H9 (cell line): Measurements from ENCODE around the gene RERE. TPM values are rescaled to one million over a fixed set of nuclear protein-coding genes. Genes with fewer than 3 reads are reported as not detected.

ENCODE experiments used
- DNase-seq: peaks from one replicate; pipeline ENCODE4 v3.0.0-alpha.2; 2017
- H2AFZ ChIP-seq: one replicate; pipeline ENCODE4 v1.6.1; 2013; ENCODE audit warnings: mild to moderate bottlenecking, low read length, control low read depth, moderate library complexity
- H2AK5ac ChIP-seq: 2 replicates; pipeline ENCODE4 v1.6.1; 2013; ENCODE audit warnings: low read length, control low read depth, mixed read lengths; ENCODE audit not compliant: insufficient read length
- H2BK120ac ChIP-seq: one replicate; pipeline ENCODE4 v1.6.1; 2013; ENCODE audit warnings: low read depth, mild to moderate bottlenecking, low read length, control low read depth, inconsistent platforms; ENCODE audit not compliant: poor library complexity, severe bottlenecking
- H2BK12ac ChIP-seq: 2 replicates; pipeline ENCODE4 v1.6.1; 2013; ENCODE audit warnings: low read length, control low read depth, mixed read lengths, low read depth; ENCODE audit not compliant: insufficient read length
- H2BK15ac ChIP-seq: 2 replicates; pipeline ENCODE4 v1.6.1; 2013; ENCODE audit warnings: low read depth, low read length, control low read depth
- H2BK20ac ChIP-seq: one replicate; pipeline ENCODE4 v1.6.1; 2013; ENCODE audit warnings: low read depth, mild to moderate bottlenecking, low read length, control low read depth, inconsistent platforms; ENCODE audit not compliant: poor library complexity, severe bottlenecking
- H2BK5ac ChIP-seq: 2 replicates; pipeline ENCODE4 v1.6.1; 2013; ENCODE audit warnings: low read length, control low read depth, mixed read lengths; ENCODE audit not compliant: insufficient read length
- H3K14ac ChIP-seq: 2 replicates; pipeline ENCODE4 v1.6.1; 2013; ENCODE audit warnings: low read length, control low read depth; ENCODE audit not compliant: insufficient read depth
- H3K18ac ChIP-seq: 2 replicates; pipeline ENCODE4 v1.6.1; 2013; ENCODE audit warnings: low read depth, mild to moderate bottlenecking, mixed read lengths, low read length, control low read depth; ENCODE audit not compliant: insufficient read length
- H3K23ac ChIP-seq: 2 replicates; pipeline ENCODE4 v1.6.1; 2013; ENCODE audit warnings: low read length, control low read depth, mixed read lengths, low read depth; ENCODE audit not compliant: insufficient read length
- H3K23me2 ChIP-seq: 2 replicates; pipeline ENCODE4 v1.6.1; 2013; ENCODE audit warnings: low read depth, mild to moderate bottlenecking, mixed read lengths, low read length, control low read depth; ENCODE audit not compliant: insufficient read length, poor library complexity, severe bottlenecking
- H3K27ac ChIP-seq: 2 replicates; pipeline ENCODE4 v1.5.1; 2013; ENCODE audit warnings: low read length, control low read depth, mixed read lengths, low read depth; ENCODE audit not compliant: insufficient read length
- H3K27me3 ChIP-seq: 2 replicates; pipeline ENCODE4 v1.6.1; 2013; ENCODE audit warnings: low read length, control low read depth, inconsistent platforms; ENCODE audit not compliant: insufficient read depth
- H3K4ac ChIP-seq: 2 replicates; pipeline ENCODE4 v1.6.1; 2013; ENCODE audit warnings: low read depth, mild to moderate bottlenecking, control low read depth, inconsistent platforms, low read length, moderate library complexity
- H3K4me1 ChIP-seq: 2 replicates; pipeline ENCODE4 v1.6.1; 2013; ENCODE audit warnings: low read length, control low read depth, inconsistent platforms; ENCODE audit not compliant: insufficient read depth
- H3K4me2 ChIP-seq: 2 replicates; pipeline ENCODE4 v1.6.1; 2013; ENCODE audit warnings: low read length, control low read depth, mixed read lengths; ENCODE audit not compliant: insufficient read length, insufficient read depth
- H3K56ac ChIP-seq: 2 replicates; pipeline ENCODE4 v1.6.1; 2013; ENCODE audit warnings: low read depth, mild to moderate bottlenecking, mixed read lengths, low read length, control low read depth; ENCODE audit not compliant: insufficient read length
- H3K79me1 ChIP-seq: 2 replicates; pipeline ENCODE4 v1.6.1; 2013; ENCODE audit warnings: low read depth, mild to moderate bottlenecking, moderate library complexity, low read length, control low read depth, inconsistent platforms; ENCODE audit not compliant: insufficient read depth, poor library complexity, severe bottlenecking
- H3K79me2 ChIP-seq: 2 replicates; pipeline ENCODE4 v1.6.1; 2013; ENCODE audit warnings: low read length, control low read depth, inconsistent platforms; ENCODE audit not compliant: insufficient read depth
- H3K9ac ChIP-seq: 2 replicates; pipeline ENCODE4 v1.6.1; 2013; ENCODE audit warnings: low read length, control low read depth, mixed read lengths; ENCODE audit not compliant: insufficient read length; ENCODE audit errors: extremely low read depth
- H3K9me3 ChIP-seq: one replicate; pipeline ENCODE4 v1.6.1; 2013; ENCODE audit warnings: low read depth, low read length, inconsistent platforms; ENCODE audit not compliant: control insufficient read depth
- H3T11ph ChIP-seq: one replicate; pipeline ENCODE4 v1.6.1; 2013; ENCODE audit warnings: mild to moderate bottlenecking, low read length, control low read depth, inconsistent platforms
- H4K20me1 ChIP-seq: one replicate; pipeline ENCODE4 v1.6.1; 2013; ENCODE audit not compliant: control insufficient read depth, insufficient read length, insufficient read depth
- H4K5ac ChIP-seq: 2 replicates; pipeline ENCODE4 v1.6.1; 2013; ENCODE audit warnings: low read depth, mild to moderate bottlenecking, mixed read lengths, low read length, control low read depth; ENCODE audit not compliant: insufficient read length
- H4K8ac ChIP-seq: replicated peaks from 2 replicates; pipeline ENCODE4 v1.6.1; 2013; ENCODE audit warnings: low read length, control low read depth, mixed read lengths, low read depth; ENCODE audit not compliant: insufficient read length
- H4K91ac ChIP-seq: 2 replicates; pipeline ENCODE4 v1.6.1; 2013; ENCODE audit warnings: low read depth, mild to moderate bottlenecking, moderate library complexity, mixed read lengths, low read length, control low read depth; ENCODE audit not compliant: insufficient read length
- H3K27ac Mint-ChIP-seq, 3 experiments: 2 replicates in 2 of 3; 3 replicates in 1 of 3; pipeline ENCODE4 v1.8.0; 2020 to 2021; ENCODE audit warnings: mixed read lengths in 3 of 3, mild to moderate bottlenecking in 1 of 3, moderate library complexity in 1 of 3
- H3K27me3 Mint-ChIP-seq: 2 replicates; pipeline ENCODE4 v1.8.0; 2021; ENCODE audit warnings: low read depth, mild to moderate bottlenecking, moderate library complexity, mixed read lengths
- H3K36me3 Mint-ChIP-seq, 3 experiments: 2 replicates in 2 of 3; 3 replicates in 1 of 3; pipeline ENCODE4 v1.8.0; 2020 to 2021; ENCODE audit warnings: low read depth in 3 of 3, mixed read lengths in 3 of 3; ENCODE audit not compliant: insufficient read depth in 1 of 3
- H3K4me1 Mint-ChIP-seq, 2 experiments: 2 replicates each; pipeline ENCODE4 v1.8.0; 2020; ENCODE audit warnings: mixed read lengths in 2 of 2
- H3K4me3 Mint-ChIP-seq, 2 experiments: 2 replicates in 1 of 2; 3 replicates in 1 of 2; pipeline ENCODE4 v1.8.0; 2020 to 2021; ENCODE audit warnings: mild to moderate bottlenecking in 2 of 2, mixed read lengths in 2 of 2, moderate library complexity in 1 of 2
- H3K9me3 Mint-ChIP-seq, 2 experiments: 2 replicates in 1 of 2; 3 replicates in 1 of 2; pipeline ENCODE4 v1.8.0; 2020; ENCODE audit warnings: mild to moderate bottlenecking in 2 of 2, mixed read lengths in 2 of 2, moderate library complexity in 1 of 2
- WGBS: extraction: QIAGEN DNeasy Blood & Tissue Kit; methylation state at CpG from one replicate; pipeline ENCODE4 v1.1.7; 2013; ENCODE audit warnings: missing lambda C conversion rate, low lambda C conversion rate, mixed read lengths; ENCODE audit not compliant: insufficient read length; ENCODE audit errors: extremely low coverage; 5-methylcytosine and 5-hydroxymethylcytosine counted together
- total RNA-seq: library from RNA; stranded (reverse); gene quantifications from 2 replicates; pipeline ENCODE4 v1.2.1, GENCODE V29; 2021
- TF ChIP-seq, protein P1 (sequence below): fragments of 200-600 bp; sonication (generic); conservative IDR thresholded peaks from 3 replicates; pipeline ENCODE4 v1.8.0; 2021; ENCODE audit warnings: antibody characterized with exemption, mild to moderate bottlenecking

RERE gene
- total RNA-seq, 1 experiment from 2014 or later, result 103 TPM

DNA sequence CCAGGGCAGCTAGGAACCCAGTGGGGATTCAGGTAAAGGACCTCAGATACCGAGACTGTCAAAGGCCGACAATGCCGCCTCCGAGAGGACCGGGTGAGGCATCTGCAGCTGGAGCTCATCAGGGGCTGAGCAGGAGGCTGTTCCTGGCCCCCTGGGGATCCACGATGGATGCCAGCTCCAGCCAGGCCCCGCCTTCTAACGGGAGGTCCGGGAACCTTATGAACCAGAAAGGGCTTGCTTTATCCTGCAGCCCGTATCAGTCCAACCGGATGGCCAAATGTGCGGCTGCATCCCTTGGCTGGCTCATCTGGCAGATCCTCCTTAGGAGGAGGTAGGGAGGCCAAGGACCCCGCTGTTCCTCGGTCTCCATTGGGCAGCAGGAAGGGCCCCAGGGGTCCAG is 467.5 kb downstream of the RERE start:
- WGBS, result no CpG with 5 or more reads among the region's 14 CpGs

More for the DNA sequence above, 467.5 kb downstream of the RERE start:
- no peak overlapping the region for H2AFZ ChIP-seq
- Mint-ChIP-seq H3K27me3 (peaks cover 3% of the 10 kb centered on the region), H3K9me3 (no peaks in the 10 kb centered on the region), H3K4me1 (peaks cover 25 to 31% of the 10 kb centered on the region in 2 experiments), H3K36me3 (peaks cover 9 to 24% (median 23%) of the 10 kb centered on the region in 3 experiments; a peak in 6 of 7 replicates), H3K4me3 (no peak overlapping the region), H3K27ac (no peak overlapping the region)
- no peak overlapping the region for H3K27ac ChIP-seq
- H4K8ac ChIP-seq, result no peak overlapping the region
- no peaks in the 10 kb centered on the region for H3K79me1 ChIP-seq
- no peak overlapping the region for H3K14ac ChIP-seq
- no peak overlapping the region for H3K18ac ChIP-seq
- H4K5ac ChIP-seq, result no peak overlapping the region
- no peaks in the 10 kb centered on the region for H3K27me3 ChIP-seq
- H2BK15ac ChIP-seq, result no peak overlapping the region
- no peak overlapping the region for H2AK5ac ChIP-seq
- H2BK5ac ChIP-seq, result no peak overlapping the region
- H3K4ac ChIP-seq, result no peak overlapping the region
- no peaks in the 10 kb centered on the region for H3K79me2 ChIP-seq
- no peak overlapping the region for H3T11ph ChIP-seq
- no peak overlapping the region for H2BK20ac ChIP-seq
- H3K23me2 ChIP-seq, result no peaks in the 10 kb centered on the region
- no peak overlapping the region for H3K23ac ChIP-seq
- H4K20me1 ChIP-seq, result no peaks in the 10 kb centered on the region
- H3K9ac ChIP-seq, result no peak overlapping the region
- no peak overlapping the region for H3K4me2 ChIP-seq
- no peak overlapping the region for H3K56ac ChIP-seq
- TF ChIP-seq, protein P1, sequence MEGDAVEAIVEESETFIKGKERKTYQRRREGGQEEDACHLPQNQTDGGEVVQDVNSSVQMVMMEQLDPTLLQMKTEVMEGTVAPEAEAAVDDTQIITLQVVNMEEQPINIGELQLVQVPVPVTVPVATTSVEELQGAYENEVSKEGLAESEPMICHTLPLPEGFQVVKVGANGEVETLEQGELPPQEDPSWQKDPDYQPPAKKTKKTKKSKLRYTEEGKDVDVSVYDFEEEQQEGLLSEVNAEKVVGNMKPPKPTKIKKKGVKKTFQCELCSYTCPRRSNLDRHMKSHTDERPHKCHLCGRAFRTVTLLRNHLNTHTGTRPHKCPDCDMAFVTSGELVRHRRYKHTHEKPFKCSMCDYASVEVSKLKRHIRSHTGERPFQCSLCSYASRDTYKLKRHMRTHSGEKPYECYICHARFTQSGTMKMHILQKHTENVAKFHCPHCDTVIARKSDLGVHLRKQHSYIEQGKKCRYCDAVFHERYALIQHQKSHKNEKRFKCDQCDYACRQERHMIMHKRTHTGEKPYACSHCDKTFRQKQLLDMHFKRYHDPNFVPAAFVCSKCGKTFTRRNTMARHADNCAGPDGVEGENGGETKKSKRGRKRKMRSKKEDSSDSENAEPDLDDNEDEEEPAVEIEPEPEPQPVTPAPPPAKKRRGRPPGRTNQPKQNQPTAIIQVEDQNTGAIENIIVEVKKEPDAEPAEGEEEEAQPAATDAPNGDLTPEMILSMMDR, result no peak
- H2BK12ac ChIP-seq, result no peak overlapping the region
- DNase-seq, result no peak
- H4K91ac ChIP-seq, result no peak overlapping the region
- no peak overlapping the region for H2BK120ac ChIP-seq
- no peaks in the 10 kb centered on the region; the same call in 1 of the 2 replicates for H3K4me1 ChIP-seq
- H3K9me3 ChIP-seq, result no peaks in the 10 kb centered on the region
